Rectal smooth muscle tissue (tissue), 1 donor: Measurements from ENCODE around the gene TMEM135.

ENCODE experiments used
- H3K27ac ChIP-seq: one replicate; pipeline ENCODE4 v1.7.0; 2013; ENCODE audit warnings: low read depth, low read length, inconsistent platforms
- H3K27me3 ChIP-seq: one replicate; pipeline ENCODE4 v1.7.0; 2013; ENCODE audit warnings: low read length; ENCODE audit not compliant: control insufficient read depth, insufficient read depth
- H3K36me3 ChIP-seq: one replicate; pipeline ENCODE4 v1.7.0; 2013; ENCODE audit warnings: low read length; ENCODE audit not compliant: control insufficient read depth, insufficient read depth
- H3K4me1 ChIP-seq: one replicate; pipeline ENCODE4 v1.7.0; 2013; ENCODE audit warnings: low read length; ENCODE audit not compliant: control insufficient read depth, insufficient read depth
- H3K4me3 ChIP-seq: one replicate; pipeline ENCODE4 v1.7.0; 2013; ENCODE audit warnings: low read length
- H3K9ac ChIP-seq: one replicate; pipeline ENCODE4 v1.7.0; 2013; ENCODE audit warnings: low read length

Gene TMEM135

GRCh38 chr11:87059596-87060390 lies 22.1 kb downstream of the TMEM135 start:
- Histone ChIP-seq H3K9ac (no peak overlapping the region), H3K4me3 (no peak overlapping the region), H3K36me3 (no peaks in the 10 kb centered on the region), H3K4me1 (no peaks in the 10 kb centered on the region), H3K27ac (no peak overlapping the region), H3K27me3 (no peaks in the 10 kb centered on the region)

DNA sequence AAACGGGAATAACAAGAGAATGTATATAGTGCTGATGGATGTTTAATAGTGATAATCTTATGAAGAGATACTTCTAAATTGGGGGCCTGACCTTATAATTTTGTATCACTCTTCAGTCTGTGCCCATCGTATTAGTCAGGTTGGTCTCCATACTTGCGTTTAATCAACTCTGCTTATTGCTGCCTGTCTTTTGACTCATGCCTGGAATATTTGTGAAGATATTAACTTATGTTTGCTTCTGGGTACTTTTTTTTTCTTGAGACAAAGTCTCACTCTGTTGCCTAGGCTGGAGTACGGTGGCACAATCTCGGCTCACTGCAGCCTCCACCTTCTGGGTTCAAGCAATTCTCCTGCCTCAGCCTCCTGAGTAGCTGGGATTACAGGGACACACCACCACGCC lies 24.0 kb downstream of the TMEM135 start:
- Histone ChIP-seq H3K36me3 (no peaks in the 10 kb centered on the region), H3K27ac (no peak overlapping the region), H3K4me3 (no peak overlapping the region), H3K27me3 (no peaks in the 10 kb centered on the region), H3K9ac (no peak overlapping the region), H3K4me1 (no peaks in the 10 kb centered on the region)

- Histone ChIP-seq H3K36me3 (no peaks in the 10 kb centered on the region), H3K4me1 (no peaks in the 10 kb centered on the region)
Measured at GRCh38 chr11:87063982-87064381, 26.2 kb downstream of the TMEM135 start.

DNA sequence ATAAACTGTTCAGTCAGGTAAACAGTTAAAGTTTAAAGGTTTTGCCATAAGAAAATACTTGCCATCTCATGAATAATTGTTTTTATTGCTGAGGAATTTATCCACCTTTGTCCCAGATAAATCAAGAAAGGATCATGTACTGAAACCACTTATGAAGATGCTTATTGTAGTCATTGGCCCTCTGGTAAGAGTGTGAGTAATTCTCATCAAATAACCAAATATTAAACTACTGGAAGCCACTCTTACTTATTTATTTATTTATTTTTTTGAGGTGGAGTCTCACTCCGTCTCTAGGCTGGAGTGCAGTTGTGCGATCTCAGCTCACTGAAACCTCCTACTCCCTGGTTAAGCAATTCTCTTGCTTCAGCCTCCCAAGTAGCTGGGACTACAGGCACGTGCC lies 35.1 kb downstream of the TMEM135 start:
- H3K27me3 ChIP-seq, result no peaks in the 10 kb centered on the region
- peaks cover 4% of the 10 kb centered on the region for H3K36me3 ChIP-seq
- no peak overlapping the region for H3K9ac ChIP-seq
- H3K4me1 ChIP-seq, result no peaks in the 10 kb centered on the region
- H3K27ac ChIP-seq, result no peak overlapping the region
- H3K4me3 ChIP-seq, result no peak overlapping the region

More at GRCh38 chr11:87063982-87064381, 26.2 kb downstream of the TMEM135 start:
- no peaks in the 10 kb centered on the region for H3K27me3 ChIP-seq
- H3K9ac ChIP-seq, result no peak overlapping the region
- H3K27ac ChIP-seq, result no peak overlapping the region
- no peak overlapping the region for H3K4me3 ChIP-seq

DNA sequence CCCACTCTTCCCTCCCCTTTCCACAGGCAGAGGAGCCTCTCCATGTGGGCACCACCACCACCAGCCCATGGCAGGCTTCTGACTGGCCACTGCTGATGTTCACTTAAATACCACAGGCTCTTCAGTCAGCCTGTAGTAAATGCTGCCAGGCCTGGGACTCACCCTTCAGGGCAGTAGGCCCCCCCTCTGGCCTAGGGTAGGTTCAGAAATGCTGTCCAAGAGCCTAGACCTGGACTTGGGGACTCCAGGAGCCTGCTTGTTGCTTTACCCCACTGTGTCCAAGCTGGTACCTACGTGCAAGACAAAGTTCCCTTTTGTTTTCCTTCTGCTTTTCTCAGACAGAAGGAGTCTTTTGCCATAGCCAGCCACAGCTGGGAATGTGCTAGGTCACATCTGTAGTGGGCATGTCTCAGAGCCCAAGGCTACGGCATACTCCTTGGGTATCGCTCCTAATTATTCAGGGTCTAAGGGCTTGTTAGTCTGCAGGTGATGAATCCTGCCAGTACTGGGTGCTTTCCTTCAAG lies 38.6 kb downstream of the TMEM135 start:
- Histone ChIP-seq H3K4me3 (no peak overlapping the region), H3K36me3 (peaks cover 4% of the 10 kb centered on the region), H3K4me1 (no peaks in the 10 kb centered on the region), H3K27me3 (no peaks in the 10 kb centered on the region), H3K27ac (no peak overlapping the region), H3K9ac (no peak overlapping the region)

GRCh38 chr11:87076874-87077429 lies 39.2 kb downstream of the TMEM135 start:
- H3K4me3 ChIP-seq, result no peak overlapping the region
- no peak overlapping the region for H3K9ac ChIP-seq
- H3K4me1 ChIP-seq, result no peaks in the 10 kb centered on the region
- H3K27me3 ChIP-seq, result no peaks in the 10 kb centered on the region
- peaks cover 4% of the 10 kb centered on the region for H3K36me3 ChIP-seq
- H3K27ac ChIP-seq, result no peak overlapping the region

DNA sequence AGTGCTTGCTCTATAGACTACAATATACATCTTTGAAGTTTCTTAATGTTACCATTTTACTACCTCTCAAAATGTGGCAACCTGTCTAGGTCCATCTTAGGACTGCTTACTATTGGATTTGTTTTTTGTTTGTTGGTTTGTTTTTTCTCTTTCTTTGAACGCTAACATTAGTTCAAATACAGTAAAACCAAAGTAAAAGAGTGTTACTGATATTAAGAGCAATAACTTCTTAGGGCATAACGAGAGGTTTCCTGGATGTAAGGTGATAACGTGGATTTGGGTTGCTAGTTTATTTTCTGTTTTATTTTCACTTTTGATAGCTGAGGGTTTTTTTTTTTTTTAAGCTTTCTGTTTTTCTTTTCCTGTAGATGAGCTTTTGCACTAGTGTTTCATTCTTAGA lies 43.6 kb downstream of the TMEM135 start:
- H3K9ac ChIP-seq, result no peak overlapping the region
- no peak overlapping the region for H3K4me3 ChIP-seq
- H3K36me3 ChIP-seq, result no peaks in the 10 kb centered on the region
- no peak overlapping the region for H3K27ac ChIP-seq
- H3K4me1 ChIP-seq, result peaks cover 2% of the 10 kb centered on the region
- H3K27me3 ChIP-seq, result no peaks in the 10 kb centered on the region

DNA sequence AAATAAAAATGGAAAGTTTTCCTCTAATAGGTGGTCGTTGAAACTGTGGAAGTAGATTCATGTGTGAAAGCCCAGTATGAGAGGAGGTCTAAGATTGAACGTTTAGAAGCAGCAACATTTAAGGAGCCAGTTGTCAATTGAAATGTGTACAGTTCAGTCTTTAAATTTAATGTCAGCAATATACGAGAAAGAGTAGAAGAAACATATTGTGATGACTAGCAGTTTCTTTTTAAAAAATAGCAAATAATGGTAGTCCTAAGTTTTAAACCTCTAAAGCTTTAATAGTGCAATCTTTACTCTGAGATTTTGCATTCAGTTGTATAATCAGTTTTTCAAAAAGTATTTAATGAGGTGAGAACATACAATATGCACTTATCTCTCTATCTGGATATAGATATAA lies 44.9 kb downstream of the TMEM135 start:
- no peak overlapping the region for H3K9ac ChIP-seq
- no peak overlapping the region for H3K4me3 ChIP-seq
- H3K36me3 ChIP-seq, result no peaks in the 10 kb centered on the region
- H3K27me3 ChIP-seq, result no peaks in the 10 kb centered on the region
- no peak overlapping the region for H3K27ac ChIP-seq
- peaks cover 2% of the 10 kb centered on the region for H3K4me1 ChIP-seq

DNA sequence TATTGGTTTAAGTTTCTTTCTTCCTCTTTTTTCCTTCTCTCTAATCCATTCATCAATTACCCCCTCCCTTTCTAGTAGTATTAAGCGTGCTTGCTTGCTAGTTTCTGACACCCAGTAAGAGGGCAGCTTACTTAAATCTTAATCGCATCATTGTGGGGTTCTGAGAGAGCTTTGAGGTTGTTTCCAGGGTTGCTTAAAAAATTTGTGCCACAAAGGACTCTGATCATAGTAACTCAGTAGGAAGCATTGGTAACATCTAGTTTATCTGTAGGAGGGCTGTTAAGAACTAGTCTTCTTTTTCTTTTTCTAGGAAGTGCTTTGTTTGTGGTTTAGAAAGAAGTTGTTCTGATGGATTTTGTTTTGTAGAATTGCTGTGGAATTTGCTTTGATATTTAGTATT lies 45.3 kb downstream of the TMEM135 start:
- no peaks in the 10 kb centered on the region for H3K36me3 ChIP-seq
- H3K27me3 ChIP-seq, result no peaks in the 10 kb centered on the region
- H3K9ac ChIP-seq, result no peak overlapping the region
- peaks cover 2% of the 10 kb centered on the region for H3K4me1 ChIP-seq
- no peak overlapping the region for H3K27ac ChIP-seq
- no peak overlapping the region for H3K4me3 ChIP-seq

DNA sequence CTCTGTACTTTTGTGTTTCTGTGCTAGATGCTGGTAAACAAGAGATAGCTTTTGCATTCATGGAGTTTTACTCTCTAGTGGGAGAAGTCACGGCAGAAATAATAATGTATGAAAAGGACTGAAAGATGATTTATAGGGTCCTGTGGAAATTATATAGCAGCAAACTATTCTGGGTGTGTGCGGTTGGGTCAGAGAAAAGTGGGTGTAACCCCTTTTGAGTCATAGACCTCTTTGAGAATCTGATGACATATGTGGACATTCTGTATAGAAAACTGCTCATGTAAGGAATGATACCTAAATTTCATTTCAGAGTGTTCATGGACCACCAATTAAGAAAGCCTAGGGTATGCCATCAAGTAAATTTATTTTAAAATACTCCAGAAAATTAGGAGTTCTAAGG lies 54.4 kb downstream of the TMEM135 start:
- H3K36me3 ChIP-seq, result no peaks in the 10 kb centered on the region
- H3K27me3 ChIP-seq, result no peaks in the 10 kb centered on the region
- H3K4me1 ChIP-seq, result no peaks in the 10 kb centered on the region
- no peak overlapping the region for H3K27ac ChIP-seq
- H3K9ac ChIP-seq, result no peak overlapping the region
- no peak overlapping the region for H3K4me3 ChIP-seq

- no peaks in the 10 kb centered on the region for H3K4me1 ChIP-seq
- no peak overlapping the region for H3K9ac ChIP-seq
- H3K4me3 ChIP-seq, result no peak overlapping the region
- no peaks in the 10 kb centered on the region for H3K36me3 ChIP-seq
- H3K27me3 ChIP-seq, result no peaks in the 10 kb centered on the region
- H3K27ac ChIP-seq, result no peak overlapping the region
Measured at GRCh38 chr11:87092567-87092966, 54.8 kb downstream of the TMEM135 start.

- Histone ChIP-seq H3K27ac (no peak overlapping the region), H3K9ac (no peak overlapping the region), H3K27me3 (no peaks in the 10 kb centered on the region), H3K4me1 (no peaks in the 10 kb centered on the region), H3K36me3 (no peaks in the 10 kb centered on the region), H3K4me3 (no peak overlapping the region)
Measured at GRCh38 chr11:87097582-87097981, 59.8 kb downstream of the TMEM135 start.
